Measurements from ENCODE around the gene RBMS1.
"Not testable (repeated sequence)": the region's sequence is repeated elsewhere in the genome, so short reads cannot be mapped to it uniquely, and the experiment has no call there.

RBMS1 gene

GRCh38 chr2:160421646-160422501 is 71.7 kb downstream of the RBMS1 start:
- not testable (repeated sequence) for H3K9me3 ChIP-seq (ENCODE audit: insufficient read depth, low read depth, low read length); H3K27me3 ChIP-seq (ENCODE audit: insufficient read depth, low read length); H3K27ac ChIP-seq (ENCODE audit: low read depth, low read length); H3K36me3 ChIP-seq (ENCODE audit: insufficient read depth, low read length); H3K9ac ChIP-seq (ENCODE audit: low read depth, low read length); H3K4me3 ChIP-seq (ENCODE audit: low read length)
- H3K4me1 ChIP-seq (ENCODE audit: insufficient read depth, low read length) = peaks cover 18% of the 10 kb centered on the region
- WGBS = 95% methylated on average over 2 of the region's 3 CpGs

DNA sequence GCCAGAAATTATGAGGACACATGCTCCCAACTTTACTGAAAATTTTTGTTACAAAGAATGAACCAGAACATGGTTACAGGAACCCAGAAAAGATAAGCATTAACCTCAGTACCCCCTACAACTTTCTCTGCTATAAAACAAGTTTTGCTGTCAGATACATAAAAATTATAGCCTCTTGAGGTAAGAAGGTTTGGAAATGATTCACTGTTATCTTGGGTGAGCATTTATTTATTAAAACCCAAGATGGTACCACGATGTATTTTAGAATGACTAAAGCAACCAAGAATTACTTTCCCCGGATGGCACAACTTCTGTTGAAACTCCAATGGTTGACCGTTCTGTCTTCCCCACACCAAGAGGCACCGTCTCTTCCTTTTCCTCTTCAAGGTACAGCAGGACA is 72.9 kb downstream of the RBMS1 start:
- Histone ChIP-seq H3K27me3 (ENCODE audit: insufficient read depth, low read length) (no peaks in the 10 kb centered on the region), H3K4me3 (ENCODE audit: low read length) (no peak overlapping the region), H3K27ac (ENCODE audit: low read depth, low read length) (no peak overlapping the region), H3K9ac (ENCODE audit: low read depth, low read length) (no peak overlapping the region), H3K36me3 (ENCODE audit: insufficient read depth, low read length) (no peaks in the 10 kb centered on the region), H3K4me1 (ENCODE audit: insufficient read depth, low read length) (peaks cover 20% of the 10 kb centered on the region), H3K9me3 (ENCODE audit: insufficient read depth, low read depth, low read length) (no peaks in the 10 kb centered on the region)
- WGBS = 98% methylated on average over 4 of the region's 4 CpGs

- no peak overlapping the region for H3K4me3 ChIP-seq (ENCODE audit: low read length)
- no peaks in the 10 kb centered on the region for H3K27me3 ChIP-seq (ENCODE audit: insufficient read depth, low read length)
- WGBS = 82% methylated on average over 3 of the region's 3 CpGs
- no peak overlapping the region for H3K9ac ChIP-seq (ENCODE audit: low read depth, low read length)
- no peaks in the 10 kb centered on the region for H3K9me3 ChIP-seq (ENCODE audit: insufficient read depth, low read depth, low read length)
- peaks cover 20% of the 10 kb centered on the region for H3K4me1 ChIP-seq (ENCODE audit: insufficient read depth, low read length)
- no peaks in the 10 kb centered on the region for H3K36me3 ChIP-seq (ENCODE audit: insufficient read depth, low read length)
- no peak overlapping the region for H3K27ac ChIP-seq (ENCODE audit: low read depth, low read length)
Measured at GRCh38 chr2:160419776-160420505, 73.7 kb downstream of the RBMS1 start.

GRCh38 chr2:160418853-160419252 is 74.8 kb downstream of the RBMS1 start:
- H3K9ac ChIP-seq (ENCODE audit: low read depth, low read length) = no peak overlapping the region
- H3K36me3 ChIP-seq (ENCODE audit: insufficient read depth, low read length) = no peaks in the 10 kb centered on the region
- no peak overlapping the region for H3K27ac ChIP-seq (ENCODE audit: low read depth, low read length)
- no CpG with 5 or more reads among the region's 1 CpG for WGBS
- H3K4me1 ChIP-seq (ENCODE audit: insufficient read depth, low read length) = peaks cover 20% of the 10 kb centered on the region
- no peak overlapping the region for H3K4me3 ChIP-seq (ENCODE audit: low read length)
- no peaks in the 10 kb centered on the region for H3K9me3 ChIP-seq (ENCODE audit: insufficient read depth, low read depth, low read length)
- no peaks in the 10 kb centered on the region for H3K27me3 ChIP-seq (ENCODE audit: insufficient read depth, low read length)

DNA sequence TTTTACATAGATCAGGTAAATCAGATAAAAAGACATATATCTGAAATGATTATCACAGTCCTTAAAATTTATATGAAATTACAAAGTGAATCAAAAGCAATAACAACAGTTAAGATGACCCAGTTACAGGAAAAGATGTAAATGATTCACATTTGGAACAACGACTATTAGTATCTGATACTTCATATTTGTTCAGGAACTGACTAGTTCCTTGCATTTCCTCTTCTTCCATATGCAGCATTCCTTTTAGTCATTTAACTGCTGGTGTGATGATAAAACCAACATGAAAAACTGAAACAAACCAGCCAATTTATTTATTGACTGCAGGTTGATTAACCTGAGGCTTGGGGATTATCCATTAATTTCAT is 75.2 kb downstream of the RBMS1 start:
- no peaks in the 10 kb centered on the region for H3K9me3 ChIP-seq (ENCODE audit: insufficient read depth, low read depth, low read length)
- H3K4me1 ChIP-seq (ENCODE audit: insufficient read depth, low read length) = peaks cover 20% of the 10 kb centered on the region
- H3K36me3 ChIP-seq (ENCODE audit: insufficient read depth, low read length) = no peaks in the 10 kb centered on the region
- 0 out of 2 replicates have a peak overlapping the region, but pooled peaks have one; percentile 16 for H3K9ac ChIP-seq (ENCODE audit: low read depth, low read length)
- no peak overlapping the region for H3K4me3 ChIP-seq (ENCODE audit: low read length)
- no peak overlapping the region for H3K27ac ChIP-seq (ENCODE audit: low read depth, low read length)
- no peaks in the 10 kb centered on the region for H3K27me3 ChIP-seq (ENCODE audit: insufficient read depth, low read length)
- WGBS = 91% methylated on average over 1 of the region's 1 CpG

- H3K4me1 ChIP-seq (ENCODE audit: insufficient read depth, low read length) = peaks cover 20% of the 10 kb centered on the region
- no peaks in the 10 kb centered on the region for H3K9me3 ChIP-seq (ENCODE audit: insufficient read depth, low read depth, low read length)
- no peak overlapping the region for H3K4me3 ChIP-seq (ENCODE audit: low read length)
- H3K27ac ChIP-seq (ENCODE audit: low read depth, low read length) = no peak overlapping the region
- no peaks in the 10 kb centered on the region for H3K36me3 ChIP-seq (ENCODE audit: insufficient read depth, low read length)
- no peaks in the 10 kb centered on the region for H3K27me3 ChIP-seq (ENCODE audit: insufficient read depth, low read length)
- 0 out of 2 replicates have a peak overlapping the region, but pooled peaks have one; percentile 16 for H3K9ac ChIP-seq (ENCODE audit: low read depth, low read length)
- 80% methylated on average over 5 of the region's 6 CpGs for WGBS
Measured at GRCh38 chr2:160417745-160418397, 75.7 kb downstream of the RBMS1 start.

- Histone ChIP-seq H3K4me3 (ENCODE audit: low read length) (no peak overlapping the region), H3K27me3 (ENCODE audit: insufficient read depth, low read length) (no peaks in the 10 kb centered on the region), H3K4me1 (ENCODE audit: insufficient read depth, low read length) (peaks cover 20% of the 10 kb centered on the region), H3K36me3 (ENCODE audit: insufficient read depth, low read length) (no peaks in the 10 kb centered on the region), H3K27ac (ENCODE audit: low read depth, low read length) (no peak overlapping the region), H3K9ac (ENCODE audit: low read depth, low read length) (no peak overlapping the region), H3K9me3 (ENCODE audit: insufficient read depth, low read depth, low read length) (no peaks in the 10 kb centered on the region)
- WGBS = 86% methylated on average over 2 of the region's 2 CpGs
Measured at GRCh38 chr2:160415991-160416390, 77.6 kb downstream of the RBMS1 start.

DNA sequence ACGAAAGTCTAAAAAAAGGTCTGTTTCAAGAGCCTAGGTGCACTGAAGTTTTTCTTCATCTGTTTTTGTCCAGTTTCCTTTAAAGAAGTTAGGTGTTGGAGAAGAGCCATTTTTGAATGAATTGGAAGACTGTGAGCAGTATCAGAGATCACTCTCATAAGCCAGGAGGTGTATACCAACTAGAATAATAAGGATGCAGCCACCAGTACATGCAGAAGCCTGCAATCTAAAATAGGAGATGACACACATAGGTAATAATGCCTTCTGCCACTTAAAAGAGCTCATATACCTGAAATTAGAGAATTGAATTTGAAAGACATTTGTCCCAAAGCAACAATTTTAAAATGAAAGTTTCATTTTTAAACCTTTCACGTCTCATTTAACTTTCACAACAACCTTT is 81.7 kb downstream of the RBMS1 start:
- Histone ChIP-seq H3K27ac (ENCODE audit: low read depth, low read length) (no peak overlapping the region), H3K9ac (ENCODE audit: low read depth, low read length) (no peak overlapping the region), H3K9me3 (ENCODE audit: insufficient read depth, low read depth, low read length) (no peaks in the 10 kb centered on the region), H3K36me3 (ENCODE audit: insufficient read depth, low read length) (no peaks in the 10 kb centered on the region), H3K4me3 (ENCODE audit: low read length) (no peak overlapping the region), H3K27me3 (ENCODE audit: insufficient read depth, low read length) (peaks cover 15% of the 10 kb centered on the region), H3K4me1 (ENCODE audit: insufficient read depth, low read length) (peaks cover 17% of the 10 kb centered on the region)
- 94% methylated on average over 1 of the region's 2 CpGs for WGBS

GRCh38 chr2:160411167-160411566 is 82.4 kb downstream of the RBMS1 start:
- Histone ChIP-seq H3K27me3 (ENCODE audit: insufficient read depth, low read length) (peaks cover 21% of the 10 kb centered on the region), H3K4me3 (ENCODE audit: low read length) (no peak overlapping the region), H3K9ac (ENCODE audit: low read depth, low read length) (no peak overlapping the region), H3K36me3 (ENCODE audit: insufficient read depth, low read length) (no peaks in the 10 kb centered on the region), H3K27ac (ENCODE audit: low read depth, low read length) (no peak overlapping the region), H3K4me1 (ENCODE audit: insufficient read depth, low read length) (peaks cover 21% of the 10 kb centered on the region), H3K9me3 (ENCODE audit: insufficient read depth, low read depth, low read length) (no peaks in the 10 kb centered on the region)
- WGBS = 78% methylated on average over 1 of the region's 1 CpG

DNA sequence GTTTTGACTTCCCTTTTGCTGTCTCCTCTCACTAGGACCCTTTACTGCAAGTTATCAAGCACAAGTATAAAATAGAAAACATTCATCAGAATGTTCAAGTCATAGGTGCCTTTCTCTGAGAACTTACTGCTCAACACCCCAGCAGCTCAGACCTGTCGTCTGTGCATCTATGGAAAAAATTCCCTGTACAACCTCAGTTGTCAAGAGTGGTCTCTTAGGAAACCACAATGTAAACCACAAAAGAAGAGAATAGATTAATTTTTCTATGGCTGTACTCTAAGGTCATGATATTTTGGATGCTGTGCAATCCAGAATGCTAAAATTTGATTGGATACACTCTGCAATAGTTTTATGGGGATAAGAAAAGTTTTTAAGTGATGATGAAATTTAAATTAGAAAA is 84.1 kb downstream of the RBMS1 start:
- WGBS = 88% methylated on average over 1 of the region's 1 CpG
- H3K4me3 ChIP-seq (ENCODE audit: low read length) = no peak overlapping the region

DNA sequence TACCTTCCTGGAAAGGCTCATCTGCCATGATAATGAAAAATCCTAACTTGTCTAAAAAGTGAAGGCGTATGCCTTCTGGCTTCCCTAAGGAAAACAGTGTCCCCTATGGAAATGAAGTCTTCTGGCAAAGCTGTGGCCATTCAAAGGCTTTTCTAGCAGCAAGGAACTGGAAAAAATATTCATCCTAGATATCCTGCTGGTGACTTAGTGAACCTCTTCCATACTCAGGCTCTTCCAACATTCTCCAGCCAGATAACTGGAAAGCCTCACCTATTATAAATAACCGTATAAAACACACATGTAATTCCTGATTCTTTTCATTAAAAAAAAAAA is 84.7 kb downstream of the RBMS1 start:
- H3K27me3 ChIP-seq (ENCODE audit: insufficient read depth, low read length) = peaks cover 38% of the 10 kb centered on the region
- 55% methylated on average over 2 of the region's 2 CpGs for WGBS
- H3K4me1 ChIP-seq (ENCODE audit: insufficient read depth, low read length) = peaks cover 38% of the 10 kb centered on the region
- peak overlapping the region; percentile 74 for H3K4me3 ChIP-seq (ENCODE audit: low read length)
- H3K36me3 ChIP-seq (ENCODE audit: insufficient read depth, low read length) = no peaks in the 10 kb centered on the region
- H3K9me3 ChIP-seq (ENCODE audit: insufficient read depth, low read depth, low read length) = no peaks in the 10 kb centered on the region
- peak overlapping the region; percentile 75; the same call in 1 of the 2 replicates for H3K27ac ChIP-seq (ENCODE audit: low read depth, low read length)
- peak overlapping the region; percentile 85 for H3K9ac ChIP-seq (ENCODE audit: low read depth, low read length)

More for the DNA sequence above, 84.1 kb downstream of the RBMS1 start:
- no peaks in the 10 kb centered on the region for H3K9me3 ChIP-seq (ENCODE audit: insufficient read depth, low read depth, low read length)
- peaks cover 33% of the 10 kb centered on the region for H3K27me3 ChIP-seq (ENCODE audit: insufficient read depth, low read length)
- H3K4me1 ChIP-seq (ENCODE audit: insufficient read depth, low read length) = peaks cover 34% of the 10 kb centered on the region
- no peak overlapping the region for H3K9ac ChIP-seq (ENCODE audit: low read depth, low read length)
- H3K36me3 ChIP-seq (ENCODE audit: insufficient read depth, low read length) = no peaks in the 10 kb centered on the region
- no peak overlapping the region for H3K27ac ChIP-seq (ENCODE audit: low read depth, low read length)

All from HUES64 (cell line).